ENCODE results near the gene PPARGC1A.

DNA sequence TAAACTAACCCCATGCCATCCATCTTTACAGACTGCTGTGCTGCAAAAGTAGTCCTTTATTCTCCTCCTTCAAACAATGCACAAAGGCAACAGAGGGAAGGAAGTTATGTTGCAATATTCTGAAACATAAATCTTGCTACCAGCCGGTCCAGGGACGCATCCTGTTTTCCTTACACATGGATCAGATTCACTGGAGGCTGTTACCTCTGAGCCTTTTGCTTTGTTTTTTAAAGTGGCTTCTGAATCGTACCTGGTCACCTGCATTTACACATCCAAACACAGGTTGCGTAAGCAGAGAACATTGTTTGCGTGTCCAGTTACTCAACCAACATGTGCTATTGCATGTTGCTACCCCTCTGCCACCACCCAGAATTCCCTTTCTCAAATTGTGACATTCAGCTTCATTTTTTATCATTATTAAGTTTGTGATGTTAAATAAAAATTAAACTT is 8.8 kb downstream of the PPARGC1A start:
- TF ChIP-seq, protein P1, sequence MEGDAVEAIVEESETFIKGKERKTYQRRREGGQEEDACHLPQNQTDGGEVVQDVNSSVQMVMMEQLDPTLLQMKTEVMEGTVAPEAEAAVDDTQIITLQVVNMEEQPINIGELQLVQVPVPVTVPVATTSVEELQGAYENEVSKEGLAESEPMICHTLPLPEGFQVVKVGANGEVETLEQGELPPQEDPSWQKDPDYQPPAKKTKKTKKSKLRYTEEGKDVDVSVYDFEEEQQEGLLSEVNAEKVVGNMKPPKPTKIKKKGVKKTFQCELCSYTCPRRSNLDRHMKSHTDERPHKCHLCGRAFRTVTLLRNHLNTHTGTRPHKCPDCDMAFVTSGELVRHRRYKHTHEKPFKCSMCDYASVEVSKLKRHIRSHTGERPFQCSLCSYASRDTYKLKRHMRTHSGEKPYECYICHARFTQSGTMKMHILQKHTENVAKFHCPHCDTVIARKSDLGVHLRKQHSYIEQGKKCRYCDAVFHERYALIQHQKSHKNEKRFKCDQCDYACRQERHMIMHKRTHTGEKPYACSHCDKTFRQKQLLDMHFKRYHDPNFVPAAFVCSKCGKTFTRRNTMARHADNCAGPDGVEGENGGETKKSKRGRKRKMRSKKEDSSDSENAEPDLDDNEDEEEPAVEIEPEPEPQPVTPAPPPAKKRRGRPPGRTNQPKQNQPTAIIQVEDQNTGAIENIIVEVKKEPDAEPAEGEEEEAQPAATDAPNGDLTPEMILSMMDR (IDR thresholded peaks at IDR 0.05; ENCODE audit: low read depth, low read length, poor library complexity, severe bottlenecking): no peak
- no peak for TF ChIP-seq EZH2phosphoT487 (IDR thresholded peaks at IDR 0.05; ENCODE audit: borderline replicate concordance, low read length)

Measured in DOHH2 (cell line).